Thoracic aorta (tissue), 2 donors: ENCODE results near the gene IGF1R. TPM values are rescaled to one million over a fixed set of nuclear protein-coding genes. Genes with fewer than 3 reads are reported as not detected.

Experiments used
- ATAC-seq: fragments of 150-250 bp; one replicate; pipeline ENCODE4 v1.8.0; 2017; ENCODE audit warnings: low read depth; ENCODE audit not compliant: insufficient number of reproducible peaks, low FRiP score
- DNase-seq: peaks from one replicate; pipeline ENCODE4 v3.0.0-alpha.2; 2020; ENCODE audit warnings: low spot score
- H3K27ac ChIP-seq, 2 donors: fragments of 200-600 bp; sonication (generic); 1 replicate in 1 of 2; 2 replicates in 1 of 2; pipeline ENCODE4 v1.5.1; 2016; ENCODE audit warnings: mild to moderate bottlenecking in 2 of 2, moderate library complexity in 2 of 2
- H3K27me3 ChIP-seq: fragments of 200-600 bp; sonication (generic); replicated peaks from 2 replicates; pipeline ENCODE4 v1.6.0; 2016; ENCODE audit warnings: mild to moderate bottlenecking; ENCODE audit not compliant: insufficient read depth
- H3K36me3 ChIP-seq: fragments of 200-600 bp; sonication (generic); one replicate; pipeline ENCODE4 v1.5.1; 2016
- H3K4me1 ChIP-seq, 2 donors: fragments of 200-600 bp; sonication (generic); 1 replicate in 1 of 2; 2 replicates in 1 of 2; pipeline versions ENCODE4 v1.5.1 to v1.6.0; 2016; ENCODE audit warnings: low read depth in 2 of 2, mild to moderate bottlenecking in 1 of 2; ENCODE audit not compliant: control insufficient read depth in 1 of 2
- H3K4me3 ChIP-seq: fragments of 200-600 bp; sonication (generic); 2 replicates; pipeline ENCODE4 v1.5.1; 2016; ENCODE audit warnings: mild to moderate bottlenecking
- H3K9me3 ChIP-seq: fragments of 200-600 bp; sonication (generic); 2 replicates; pipeline ENCODE4 v1.5.1; 2016
- total RNA-seq, 2 donors: library from RNA; depleted of rRNA; stranded (reverse); fragments of >200 nt; gene quantifications; one replicate each; pipeline versions ENCODE4 v1.1.0 to v1.2.3, GENCODE V29; 2016
- TF ChIP-seq, protein P1 (sequence below): fragments of 200-600 bp; sonication (generic); IDR thresholded peaks from one replicate; pipeline ENCODE4 v1.5.1; 2019; ENCODE audit warnings: antibody characterized with exemption

Gene IGF1R
- total RNA-seq, 2 donors from 2014 or later = 127 to 159 TPM

DNA sequence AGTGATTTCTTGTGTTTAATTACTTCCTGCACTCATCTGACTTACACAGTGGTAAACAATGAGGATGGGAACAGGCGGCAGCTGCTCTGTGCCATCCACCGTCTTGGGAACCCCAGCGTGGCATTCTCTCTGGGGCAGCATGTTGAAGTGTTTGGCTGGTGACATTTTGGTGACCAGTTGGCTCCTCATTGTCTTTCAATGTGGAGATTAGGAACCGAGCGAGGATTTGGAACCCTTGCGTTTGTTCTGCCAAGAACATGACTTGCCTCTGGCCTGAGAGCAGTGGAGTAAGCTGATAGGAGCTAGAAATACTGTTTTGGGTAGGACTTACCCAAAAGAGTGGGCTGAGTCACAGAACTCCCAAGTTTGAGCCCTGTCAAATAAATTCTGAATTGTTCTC lies 88.8 kb downstream of the IGF1R start:
- no peak overlapping the region for H3K4me3 ChIP-seq
- H3K27ac ChIP-seq = no peak overlapping the region
- TF ChIP-seq, protein P1, sequence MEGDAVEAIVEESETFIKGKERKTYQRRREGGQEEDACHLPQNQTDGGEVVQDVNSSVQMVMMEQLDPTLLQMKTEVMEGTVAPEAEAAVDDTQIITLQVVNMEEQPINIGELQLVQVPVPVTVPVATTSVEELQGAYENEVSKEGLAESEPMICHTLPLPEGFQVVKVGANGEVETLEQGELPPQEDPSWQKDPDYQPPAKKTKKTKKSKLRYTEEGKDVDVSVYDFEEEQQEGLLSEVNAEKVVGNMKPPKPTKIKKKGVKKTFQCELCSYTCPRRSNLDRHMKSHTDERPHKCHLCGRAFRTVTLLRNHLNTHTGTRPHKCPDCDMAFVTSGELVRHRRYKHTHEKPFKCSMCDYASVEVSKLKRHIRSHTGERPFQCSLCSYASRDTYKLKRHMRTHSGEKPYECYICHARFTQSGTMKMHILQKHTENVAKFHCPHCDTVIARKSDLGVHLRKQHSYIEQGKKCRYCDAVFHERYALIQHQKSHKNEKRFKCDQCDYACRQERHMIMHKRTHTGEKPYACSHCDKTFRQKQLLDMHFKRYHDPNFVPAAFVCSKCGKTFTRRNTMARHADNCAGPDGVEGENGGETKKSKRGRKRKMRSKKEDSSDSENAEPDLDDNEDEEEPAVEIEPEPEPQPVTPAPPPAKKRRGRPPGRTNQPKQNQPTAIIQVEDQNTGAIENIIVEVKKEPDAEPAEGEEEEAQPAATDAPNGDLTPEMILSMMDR = no peak
- DNase-seq = no peak
- ATAC-seq = no peak
- peaks cover 24 to 93% of the 10 kb centered on the region in 2 donors for H3K4me1 ChIP-seq
- H3K27me3 ChIP-seq = no peaks in the 10 kb centered on the region
- no peaks in the 10 kb centered on the region for H3K36me3 ChIP-seq
- H3K9me3 ChIP-seq = no peaks in the 10 kb centered on the region

DNA sequence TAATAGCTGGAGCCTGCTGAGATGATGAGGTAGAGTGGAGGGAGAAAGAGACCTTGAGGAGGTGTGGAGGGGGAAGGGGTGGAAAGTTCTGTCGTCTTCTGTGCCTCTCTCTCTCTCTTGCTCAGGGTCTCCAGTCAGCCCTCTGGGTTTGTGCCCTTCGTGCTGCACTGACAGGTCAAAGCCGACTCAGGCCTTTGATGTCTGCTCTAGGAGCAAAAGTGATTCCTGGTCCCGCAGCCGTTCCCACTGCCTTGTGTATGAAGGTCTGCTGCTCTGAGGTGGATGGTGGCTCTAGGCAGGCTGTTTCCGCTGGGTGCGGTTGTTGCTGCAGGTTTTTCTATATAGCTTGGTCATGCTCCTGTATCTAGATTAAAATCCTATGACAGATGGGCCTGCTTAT lies 89.4 kb downstream of the IGF1R start:
- H3K4me1 ChIP-seq = peaks cover 24 to 90% of the 10 kb centered on the region in 2 donors
- TF ChIP-seq, protein P1 = no peak
- ATAC-seq (no peak), DNase-seq (no peak)
- H3K27me3 ChIP-seq = no peaks in the 10 kb centered on the region
- H3K9me3 ChIP-seq = no peaks in the 10 kb centered on the region
- H3K27ac ChIP-seq = no peak overlapping the region
- H3K4me3 ChIP-seq = no peak overlapping the region
- H3K36me3 ChIP-seq = no peaks in the 10 kb centered on the region

DNA sequence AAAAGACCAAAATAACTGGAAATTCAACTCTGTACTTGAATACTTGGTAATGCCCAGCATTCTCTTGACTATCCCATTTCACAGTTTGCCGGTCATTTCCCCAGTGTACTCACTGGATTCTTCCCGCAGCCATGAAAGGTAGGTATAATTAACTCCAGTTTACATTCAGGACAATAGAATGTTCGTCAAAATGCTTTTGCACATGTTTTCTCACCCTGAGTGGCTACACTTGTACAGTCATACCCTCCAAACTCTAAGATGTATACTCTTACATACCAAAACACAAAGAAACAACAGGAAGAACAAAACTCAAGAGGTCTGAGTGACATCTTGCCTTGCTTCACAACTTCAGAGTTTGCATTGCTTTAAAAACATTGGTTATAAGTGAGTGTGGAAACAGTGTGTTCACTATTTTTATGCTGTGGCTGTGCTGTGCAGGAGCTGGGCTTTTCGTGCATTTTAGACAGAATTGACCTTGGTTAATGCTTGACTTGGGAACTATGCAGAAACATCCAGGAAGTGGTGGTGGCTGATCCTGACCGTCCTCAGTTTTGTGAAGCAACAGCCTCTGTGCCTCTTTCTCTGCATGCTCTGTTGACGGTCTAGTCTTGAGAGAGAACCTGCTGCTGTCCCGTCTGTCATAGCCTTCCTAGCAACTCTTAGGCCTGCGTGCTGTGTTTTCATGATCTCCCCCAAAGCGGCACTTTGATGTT lies 90.5 kb downstream of the IGF1R start:
- DNase-seq (no peak), ATAC-seq (no peak)
- H3K36me3 ChIP-seq = no peaks in the 10 kb centered on the region
- H3K4me3 ChIP-seq = no peak overlapping the region
- TF ChIP-seq, protein P1 = no peak
- peaks cover 24 to 82% of the 10 kb centered on the region in 2 donors for H3K4me1 ChIP-seq
- H3K27ac ChIP-seq = no peak overlapping the region
- no peaks in the 10 kb centered on the region for H3K9me3 ChIP-seq
- H3K27me3 ChIP-seq = no peaks in the 10 kb centered on the region

GRCh38 chr15:98740295-98740694 lies 92.0 kb downstream of the IGF1R start:
- Histone ChIP-seq H3K9me3 (no peaks in the 10 kb centered on the region), H3K27ac (no peak overlapping the region), H3K27me3 (no peaks in the 10 kb centered on the region), H3K4me1 (peaks cover 21 to 82% of the 10 kb centered on the region in 2 donors), H3K36me3 (no peaks in the 10 kb centered on the region), H3K4me3 (no peak overlapping the region)
- ATAC-seq (no peak), DNase-seq (no peak)
- TF ChIP-seq, protein P1 = no peak

- H3K27ac ChIP-seq = no peak overlapping the region
- no peak overlapping the region for H3K4me3 ChIP-seq
- TF ChIP-seq, protein P1 = no peak
- no peaks in the 10 kb centered on the region for H3K36me3 ChIP-seq
- H3K9me3 ChIP-seq = no peaks in the 10 kb centered on the region
- ATAC-seq (no peak), DNase-seq (no peak)
- peaks cover 22 to 82% of the 10 kb centered on the region in 2 donors for H3K4me1 ChIP-seq
- H3K27me3 ChIP-seq = no peaks in the 10 kb centered on the region
These were observed 92.6 kb downstream of the IGF1R start for GRCh38 chr15:98740963-98741362.
